NCI-H1436 treated with DMSO at 0.1 percent for 48 hours (cell line): ENCODE data around the gene RGS14.

Experiments used
- DNase-seq: peaks from one replicate; lab custom pipeline; 2025; lab: John Stamatoyannopoulos, UW

Gene RGS14

GRCh38 chr5:177378884-177379883, 21.5 kb downstream of the RGS14 start:
- no peak for DNase-seq

DNA sequence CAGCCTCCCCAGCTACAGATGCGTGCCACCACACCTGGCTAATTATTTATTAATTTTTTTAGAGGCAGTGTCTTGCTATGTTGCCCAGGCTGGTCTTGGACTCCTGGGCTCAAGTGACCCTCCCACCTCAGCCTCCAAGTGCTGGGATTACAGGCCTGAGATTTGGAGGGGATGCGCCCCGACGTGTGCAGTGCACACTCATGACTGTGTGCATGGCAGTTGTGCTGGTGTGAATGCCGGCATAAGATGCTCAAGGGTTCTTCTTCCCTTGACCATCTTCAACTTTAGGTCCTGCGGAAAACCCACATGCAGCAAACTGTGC, 23.0 kb downstream of the RGS14 start:
- DNase-seq: no peak

DNA sequence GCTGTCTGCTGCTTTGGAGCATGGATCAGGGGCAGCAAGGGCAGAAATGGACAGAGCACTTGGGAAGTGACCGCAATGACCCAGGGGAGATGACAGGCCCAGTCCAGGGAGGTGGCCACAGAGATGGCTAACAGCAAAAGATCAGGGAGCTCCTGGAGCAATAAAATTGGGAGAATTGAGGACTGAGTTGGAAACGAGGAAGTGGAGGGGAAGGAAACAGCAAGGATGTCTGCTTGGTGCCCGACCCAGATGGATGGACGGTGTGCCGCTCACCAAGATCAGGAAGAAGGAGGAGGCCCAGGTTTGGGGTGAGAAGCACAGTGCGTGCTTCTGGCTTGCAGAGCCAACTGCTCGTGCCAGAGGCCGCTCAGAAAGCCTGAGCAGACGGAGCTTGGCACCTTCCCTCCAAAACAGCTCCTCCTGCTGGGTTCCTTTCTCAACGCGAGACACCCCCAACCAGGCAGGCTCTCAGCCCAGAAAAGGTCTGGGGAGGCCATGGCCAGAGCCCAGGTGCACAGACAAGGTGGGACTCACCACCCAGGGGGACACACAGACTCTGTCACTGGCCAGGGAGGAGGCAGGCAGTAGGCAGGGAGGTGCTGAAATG, 24.8 kb downstream of the RGS14 start:
- DNase-seq: no peak

- DNase-seq: no peak
Measured at GRCh38 chr5:177383181-177383580, 25.5 kb downstream of the RGS14 start.

DNA sequence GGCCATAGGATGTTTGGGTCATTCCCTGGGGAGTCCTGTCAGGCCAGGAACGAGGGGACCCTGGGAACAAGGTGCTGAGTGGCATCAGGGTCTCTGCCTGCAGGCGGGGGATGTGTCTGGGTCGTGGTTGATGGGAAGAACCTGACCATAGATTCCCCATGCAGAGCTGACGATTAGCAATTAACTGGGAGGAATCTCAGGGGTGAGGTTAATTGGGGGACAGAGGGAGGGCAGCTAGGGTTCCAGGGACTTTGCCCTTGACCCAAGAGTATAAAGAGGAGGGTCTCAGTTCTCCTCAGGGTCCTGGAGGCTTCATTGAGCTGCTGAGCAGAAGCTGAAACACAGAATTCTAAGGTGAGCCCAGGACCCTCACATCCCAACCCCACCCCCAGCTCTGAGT, 26.4 kb downstream of the RGS14 start, which contains the start of gene SLC34A1:
TSS of gene SLC34A1 (plus strand) at position 301 of the 400 bp plus-strand sequence. CDS start 1,308 bp downstream, outside the sequence.
- DNase-seq: no peak

- no peak for DNase-seq
Measured at GRCh38 chr5:177385720-177386119, 28.0 kb downstream of the RGS14 start.

DNA sequence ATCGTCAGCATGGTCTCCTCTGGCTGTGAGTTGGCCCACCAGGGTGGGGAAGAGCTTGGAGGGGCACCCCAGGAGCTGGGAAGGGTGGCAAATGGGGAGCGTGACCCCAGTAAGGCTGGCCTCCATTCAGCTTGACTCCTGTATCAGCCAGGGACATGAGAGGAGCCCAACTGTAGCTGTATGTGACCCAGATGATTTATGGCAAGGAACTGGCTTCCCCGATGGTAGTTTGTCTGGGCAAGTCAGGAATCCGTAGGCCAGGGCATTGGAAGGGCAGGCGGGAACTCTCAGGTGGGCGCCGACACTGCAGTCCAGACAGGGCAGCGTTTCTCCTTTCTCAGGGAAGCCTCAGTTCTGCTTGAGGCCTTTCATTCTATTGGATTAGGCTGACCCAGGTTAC, 28.8 kb downstream of the RGS14 start:
- DNase-seq: no peak

GRCh38 chr5:177387405-177387804, 29.7 kb downstream of the RGS14 start:
- DNase-seq: no peak

DNA sequence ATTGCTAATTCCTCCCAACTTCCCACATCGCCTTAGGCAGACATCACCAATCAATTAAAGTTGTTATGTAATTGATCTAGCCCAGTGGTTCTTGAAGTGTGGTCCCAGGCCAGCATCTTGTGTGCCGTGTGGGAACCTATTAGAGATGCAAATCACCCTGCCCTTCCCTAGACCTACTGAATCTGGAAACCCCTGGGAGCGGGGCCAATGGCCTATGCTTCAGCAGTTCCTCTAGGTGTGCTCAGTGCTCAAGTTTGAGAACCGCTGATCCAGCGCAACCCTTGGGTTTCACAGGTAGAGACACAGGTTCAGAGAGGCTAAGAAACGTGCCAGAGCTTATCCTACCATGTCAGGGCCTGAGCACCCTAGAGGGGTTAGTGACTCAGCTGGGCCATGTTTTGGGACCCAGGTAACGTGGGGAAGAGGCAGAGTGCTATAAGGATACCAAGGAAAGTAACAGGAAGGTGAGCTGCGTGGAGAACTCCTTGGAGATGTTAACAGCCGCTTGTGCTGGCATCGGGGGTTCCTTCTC, 30.9 kb downstream of the RGS14 start:
- DNase-seq: no peak

DNA sequence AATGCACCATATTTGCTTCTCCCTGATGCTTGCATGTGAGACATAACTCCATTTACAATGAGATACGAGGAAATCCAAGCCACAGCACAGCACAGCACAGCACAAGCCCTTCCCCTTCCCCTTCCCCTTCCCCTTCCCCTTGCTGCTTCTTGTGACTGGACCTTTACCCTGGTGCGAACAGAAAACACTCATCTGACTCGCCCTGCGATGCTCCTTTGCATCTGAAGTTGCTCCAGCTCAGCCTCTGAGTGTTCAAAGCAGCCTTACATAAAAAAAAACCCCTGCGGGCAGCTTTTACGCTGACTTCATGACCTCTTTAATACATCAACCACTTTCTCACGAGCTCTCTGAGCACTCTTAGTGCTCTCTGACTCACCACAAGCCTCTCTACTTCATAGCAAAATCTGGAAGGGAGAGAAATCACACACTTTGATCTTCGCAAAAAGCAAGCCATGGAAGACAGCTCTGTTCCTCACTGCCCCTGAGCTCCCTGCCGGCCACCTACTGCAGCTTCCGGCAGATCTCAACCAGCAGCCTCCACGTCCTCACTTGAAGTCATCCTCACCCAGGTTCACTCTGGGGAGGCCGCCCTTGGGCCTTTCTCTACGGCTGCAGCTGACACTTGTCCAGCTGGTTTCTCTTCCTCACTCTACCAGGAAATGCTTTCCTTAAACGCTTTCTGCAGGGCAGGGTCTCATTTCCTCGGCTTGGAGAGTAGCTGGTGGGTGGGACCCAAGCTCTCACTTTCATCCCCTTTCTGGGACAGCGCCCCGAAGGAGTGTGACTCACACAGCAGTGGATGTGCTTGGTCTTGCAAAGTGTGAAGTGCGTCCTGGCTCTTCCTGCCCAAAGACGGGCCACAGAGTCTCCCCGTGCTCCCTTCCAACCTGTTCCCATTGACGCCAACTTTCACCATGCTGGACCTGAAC, 31.8 kb downstream of the RGS14 start:
- DNase-seq: no peak

- DNase-seq: peak; percentile 12
Measured at GRCh38 chr5:177390363-177391300, 32.9 kb downstream of the RGS14 start.

GRCh38 chr5:177392765-177393164, 35.0 kb downstream of the RGS14 start:
- no peak for DNase-seq

- DNase-seq: no peak
Measured at GRCh38 chr5:177393206-177393765, 35.6 kb downstream of the RGS14 start.

- DNase-seq: no peak
Measured at GRCh38 chr5:177393990-177394389, 36.3 kb downstream of the RGS14 start.

GRCh38 chr5:177396078-177396477, 38.4 kb downstream of the RGS14 start:
- no peak for DNase-seq

- DNase-seq: no peak
Measured at GRCh38 chr5:177396807-177397206, 39.1 kb downstream of the RGS14 start.

GRCh38 chr5:177397875-177398390, 40.2 kb downstream of the RGS14 start:
- DNase-seq: no peak

DNA sequence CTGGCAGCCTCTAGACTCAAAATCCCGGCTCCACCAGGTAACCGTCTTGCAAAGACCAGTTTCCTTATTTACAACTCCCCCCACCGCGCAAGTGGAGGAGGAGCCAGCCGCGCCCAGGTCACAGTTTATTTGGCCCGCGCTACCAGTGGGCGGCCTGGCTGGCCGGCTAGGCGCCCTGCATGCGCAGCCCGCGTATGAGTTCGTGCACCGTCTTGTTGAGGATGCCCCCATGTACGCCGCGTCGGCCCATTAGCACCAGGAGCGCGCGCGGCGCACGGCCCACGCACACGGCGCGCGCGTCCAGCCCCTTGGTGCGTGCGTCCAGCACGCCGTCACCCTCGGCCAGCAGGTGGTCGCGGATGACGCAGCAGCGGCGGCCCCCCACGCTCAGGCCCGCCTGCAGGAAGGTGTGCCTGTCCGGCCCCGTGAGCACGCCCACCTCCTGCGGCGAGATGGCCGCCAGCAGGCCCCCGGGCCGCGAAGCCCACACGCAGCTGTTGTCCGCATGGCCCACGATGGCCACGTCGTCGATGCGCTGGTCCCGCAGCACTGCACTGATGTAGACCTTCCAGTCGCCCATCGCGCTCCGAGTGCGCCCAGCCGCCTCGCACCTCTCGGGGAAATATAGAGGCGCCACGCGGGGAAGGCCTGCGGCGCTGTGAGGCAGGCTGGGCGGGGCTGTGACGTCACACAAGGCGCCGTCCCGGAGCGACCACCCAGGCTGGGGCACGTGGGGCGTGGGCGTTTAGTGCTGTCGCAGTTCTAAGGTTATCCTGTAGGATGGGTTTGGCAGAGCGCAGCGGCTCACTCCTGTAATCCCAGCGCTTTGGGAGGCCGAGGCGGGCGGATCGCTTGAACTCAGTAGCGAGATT, 42.5 kb downstream of the RGS14 start, which contains the start of gene PFN3:
TSS of gene PFN3 (minus strand) at position 665 of the 872 bp plus-strand sequence. CDS start at position 580, 85 bp downstream.
- no peak for DNase-seq
